H1 (cell line): ENCODE measurements around the gene CCNJ. TPM values are rescaled to one million over a fixed set of nuclear protein-coding genes. Genes with fewer than 3 reads are reported as not detected.

Experiments
- BACH1 ChIP-seq: IDR thresholded peaks from 2 replicates; pipeline ENCODE4 v1.6.1; 2012; ENCODE audit warnings: low read length, improper control_type of control experiment
- EGR1 ChIP-seq: IDR thresholded peaks from 2 replicates; pipeline ENCODE4 v1.6.1; 2011; ENCODE audit warnings: low read depth, low read length, borderline replicate concordance
- GABPA ChIP-seq: IDR thresholded peaks from 2 replicates; pipeline ENCODE4 v1.6.1; 2011; ENCODE audit warnings: mild to moderate bottlenecking, low read length, moderate library complexity, borderline replicate concordance; ENCODE audit not compliant: insufficient read depth
- HDAC2 ChIP-seq, 2 experiments: fragments of 300-600 bp in 1 of 2; sonication (generic) in 1 of 2; IDR thresholded peaks; 2 replicates each; pipeline ENCODE4 v1.6.1; 2011 to 2012; ENCODE audit warnings: low read depth in 2 of 2, low read length in 2 of 2, mild to moderate bottlenecking in 2 of 2, moderate library complexity in 2 of 2, borderline replicate concordance in 1 of 2, inconsistent platforms in 1 of 2
- JUN ChIP-seq: IDR thresholded peaks from 2 replicates; pipeline ENCODE4 v1.6.1; 2011; ENCODE audit warnings: low read depth, mild to moderate bottlenecking, improper control_type of control experiment, low read length
- POLR2A ChIP-seq, 2 experiments: IDR thresholded peaks; 1 replicate in 1 of 2; 2 replicates in 1 of 2; pipeline ENCODE4 v1.6.1; 2011; ENCODE audit warnings: low read depth in 2 of 2, low read length in 2 of 2, mild to moderate bottlenecking in 2 of 2; ENCODE audit errors: control extremely low read depth in 1 of 2
- RNF2 ChIP-seq: fragments of 200-900, 300-1000 bp; sonication (generic); IDR thresholded peaks from 2 replicates; pipeline ENCODE4 v1.7.1; 2016; ENCODE audit warnings: borderline replicate concordance, low read depth, mild to moderate bottlenecking, antibody characterized with exemption, low read length; ENCODE audit not compliant: poor library complexity, severe bottlenecking; ENCODE audit errors: missing control alignments
- SAP30 ChIP-seq: fragments of 300-600 bp; sonication (generic); IDR thresholded peaks from 2 replicates; pipeline ENCODE4 v1.7.1; 2012; ENCODE audit warnings: low read length, moderate library complexity, mild to moderate bottlenecking, inconsistent platforms; ENCODE audit not compliant: insufficient read depth, insufficient replicate concordance
- SRF ChIP-seq: IDR thresholded peaks from 2 replicates; pipeline ENCODE4 v1.6.1; 2011; ENCODE audit warnings: mild to moderate bottlenecking, low read depth, low read length, moderate library complexity
- polyA plus RNA-seq, 7 experiments: library from polyadenylated mRNA; depleted of rRNA in 3 of 7; stranded (reverse) in 5 of 7; unstranded in 2 of 7; fragments of >200 nt in 5 of 7; fragments of 200-250 nt in 2 of 7; gene quantifications; 1 replicate in 5 of 7; 2 replicates in 1 of 7; 4 replicates in 1 of 7; pipeline versions ENCODE4 v1.2.1 to v1.2.3, GENCODE V29; 2011 to 2013; ENCODE audit warnings: missing spikeins in 2 of 7, mixed read lengths in 2 of 7
- total RNA-seq: library from RNA; stranded (reverse); fragmentation: NEBNext Ultra II Directional; extraction: Animal tissue kit (Norgen Biotek cat#: 25700); gene quantifications from 2 replicates; pipeline ENCODE4 v1.2.1, GENCODE V29; 2021
- TF ChIP-seq, protein P1 (sequence below): fragments of 300-600 bp; sonication (generic); IDR thresholded peaks from 2 replicates; pipeline ENCODE4 v1.7.1; 2012; ENCODE audit warnings: low read length, moderate library complexity, mild to moderate bottlenecking, inconsistent platforms; ENCODE audit not compliant: insufficient replicate concordance
- TF ChIP-seq, protein P2 (sequence below): IDR thresholded peaks from 2 replicates; pipeline ENCODE4 v1.6.1; 2012; ENCODE audit warnings: inconsistent platforms

Gene CCNJ
- total and polyA plus RNA-seq, 2 of the 8 experiments (the other 6 are each of a cell fraction or from before 2014, with no cell fraction given), result 31.4 to 34.7 TPM

DNA sequence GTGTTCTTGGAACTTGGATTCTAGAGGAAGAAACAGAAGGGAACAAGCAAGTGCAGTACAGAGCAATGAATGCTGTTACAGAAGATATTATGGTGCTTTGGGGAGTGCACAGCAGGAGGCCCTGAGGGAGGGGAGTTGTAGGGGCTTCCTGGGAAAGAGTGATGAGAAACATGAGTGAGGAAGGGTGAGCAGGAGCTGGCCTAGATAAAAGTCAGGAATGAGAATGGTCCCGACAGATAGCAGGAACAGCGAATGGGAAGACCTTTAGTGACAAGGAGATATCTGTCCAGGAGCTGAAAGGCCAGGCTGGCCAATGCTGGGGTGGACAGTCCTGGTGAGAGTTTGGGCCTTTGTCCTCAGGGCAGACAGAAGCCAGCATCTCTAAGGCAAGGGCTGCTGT, 20.6 kb upstream of the CCNJ start (continued):
- TF ChIP-seq, protein P1, sequence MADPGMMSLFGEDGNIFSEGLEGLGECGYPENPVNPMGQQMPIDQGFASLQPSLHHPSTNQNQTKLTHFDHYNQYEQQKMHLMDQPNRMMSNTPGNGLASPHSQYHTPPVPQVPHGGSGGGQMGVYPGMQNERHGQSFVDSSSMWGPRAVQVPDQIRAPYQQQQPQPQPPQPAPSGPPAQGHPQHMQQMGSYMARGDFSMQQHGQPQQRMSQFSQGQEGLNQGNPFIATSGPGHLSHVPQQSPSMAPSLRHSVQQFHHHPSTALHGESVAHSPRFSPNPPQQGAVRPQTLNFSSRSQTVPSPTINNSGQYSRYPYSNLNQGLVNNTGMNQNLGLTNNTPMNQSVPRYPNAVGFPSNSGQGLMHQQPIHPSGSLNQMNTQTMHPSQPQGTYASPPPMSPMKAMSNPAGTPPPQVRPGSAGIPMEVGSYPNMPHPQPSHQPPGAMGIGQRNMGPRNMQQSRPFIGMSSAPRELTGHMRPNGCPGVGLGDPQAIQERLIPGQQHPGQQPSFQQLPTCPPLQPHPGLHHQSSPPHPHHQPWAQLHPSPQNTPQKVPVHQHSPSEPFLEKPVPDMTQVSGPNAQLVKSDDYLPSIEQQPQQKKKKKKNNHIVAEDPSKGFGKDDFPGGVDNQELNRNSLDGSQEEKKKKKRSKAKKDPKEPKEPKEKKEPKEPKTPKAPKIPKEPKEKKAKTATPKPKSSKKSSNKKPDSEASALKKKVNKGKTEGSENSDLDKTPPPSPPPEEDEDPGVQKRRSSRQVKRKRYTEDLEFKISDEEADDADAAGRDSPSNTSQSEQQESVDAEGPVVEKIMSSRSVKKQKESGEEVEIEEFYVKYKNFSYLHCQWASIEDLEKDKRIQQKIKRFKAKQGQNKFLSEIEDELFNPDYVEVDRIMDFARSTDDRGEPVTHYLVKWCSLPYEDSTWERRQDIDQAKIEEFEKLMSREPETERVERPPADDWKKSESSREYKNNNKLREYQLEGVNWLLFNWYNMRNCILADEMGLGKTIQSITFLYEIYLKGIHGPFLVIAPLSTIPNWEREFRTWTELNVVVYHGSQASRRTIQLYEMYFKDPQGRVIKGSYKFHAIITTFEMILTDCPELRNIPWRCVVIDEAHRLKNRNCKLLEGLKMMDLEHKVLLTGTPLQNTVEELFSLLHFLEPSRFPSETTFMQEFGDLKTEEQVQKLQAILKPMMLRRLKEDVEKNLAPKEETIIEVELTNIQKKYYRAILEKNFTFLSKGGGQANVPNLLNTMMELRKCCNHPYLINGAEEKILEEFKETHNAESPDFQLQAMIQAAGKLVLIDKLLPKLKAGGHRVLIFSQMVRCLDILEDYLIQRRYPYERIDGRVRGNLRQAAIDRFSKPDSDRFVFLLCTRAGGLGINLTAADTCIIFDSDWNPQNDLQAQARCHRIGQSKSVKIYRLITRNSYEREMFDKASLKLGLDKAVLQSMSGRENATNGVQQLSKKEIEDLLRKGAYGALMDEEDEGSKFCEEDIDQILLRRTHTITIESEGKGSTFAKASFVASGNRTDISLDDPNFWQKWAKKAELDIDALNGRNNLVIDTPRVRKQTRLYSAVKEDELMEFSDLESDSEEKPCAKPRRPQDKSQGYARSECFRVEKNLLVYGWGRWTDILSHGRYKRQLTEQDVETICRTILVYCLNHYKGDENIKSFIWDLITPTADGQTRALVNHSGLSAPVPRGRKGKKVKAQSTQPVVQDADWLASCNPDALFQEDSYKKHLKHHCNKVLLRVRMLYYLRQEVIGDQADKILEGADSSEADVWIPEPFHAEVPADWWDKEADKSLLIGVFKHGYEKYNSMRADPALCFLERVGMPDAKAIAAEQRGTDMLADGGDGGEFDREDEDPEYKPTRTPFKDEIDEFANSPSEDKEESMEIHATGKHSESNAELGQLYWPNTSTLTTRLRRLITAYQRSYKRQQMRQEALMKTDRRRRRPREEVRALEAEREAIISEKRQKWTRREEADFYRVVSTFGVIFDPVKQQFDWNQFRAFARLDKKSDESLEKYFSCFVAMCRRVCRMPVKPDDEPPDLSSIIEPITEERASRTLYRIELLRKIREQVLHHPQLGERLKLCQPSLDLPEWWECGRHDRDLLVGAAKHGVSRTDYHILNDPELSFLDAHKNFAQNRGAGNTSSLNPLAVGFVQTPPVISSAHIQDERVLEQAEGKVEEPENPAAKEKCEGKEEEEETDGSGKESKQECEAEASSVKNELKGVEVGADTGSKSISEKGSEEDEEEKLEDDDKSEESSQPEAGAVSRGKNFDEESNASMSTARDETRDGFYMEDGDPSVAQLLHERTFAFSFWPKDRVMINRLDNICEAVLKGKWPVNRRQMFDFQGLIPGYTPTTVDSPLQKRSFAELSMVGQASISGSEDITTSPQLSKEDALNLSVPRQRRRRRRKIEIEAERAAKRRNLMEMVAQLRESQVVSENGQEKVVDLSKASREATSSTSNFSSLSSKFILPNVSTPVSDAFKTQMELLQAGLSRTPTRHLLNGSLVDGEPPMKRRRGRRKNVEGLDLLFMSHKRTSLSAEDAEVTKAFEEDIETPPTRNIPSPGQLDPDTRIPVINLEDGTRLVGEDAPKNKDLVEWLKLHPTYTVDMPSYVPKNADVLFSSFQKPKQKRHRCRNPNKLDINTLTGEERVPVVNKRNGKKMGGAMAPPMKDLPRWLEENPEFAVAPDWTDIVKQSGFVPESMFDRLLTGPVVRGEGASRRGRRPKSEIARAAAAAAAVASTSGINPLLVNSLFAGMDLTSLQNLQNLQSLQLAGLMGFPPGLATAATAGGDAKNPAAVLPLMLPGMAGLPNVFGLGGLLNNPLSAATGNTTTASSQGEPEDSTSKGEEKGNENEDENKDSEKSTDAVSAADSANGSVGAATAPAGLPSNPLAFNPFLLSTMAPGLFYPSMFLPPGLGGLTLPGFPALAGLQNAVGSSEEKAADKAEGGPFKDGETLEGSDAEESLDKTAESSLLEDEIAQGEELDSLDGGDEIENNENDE, result no peak
- TF ChIP-seq SRF (no peak), POLR2A (IDR thresholded peaks at IDR 0.05; ENCODE audit: control extremely low read depth in 1 of 2, low read depth in 2 of 2, low read length in 2 of 2) (no peak), EGR1 (no peak), HDAC2 (IDR thresholded peaks at IDR 0.05; ENCODE audit: borderline replicate concordance in 1 of 2, low read depth in 2 of 2, low read length in 2 of 2) (no peak), JUN (no peak), GABPA (no peak), SAP30 (no peak), RNF2 (no peak), BACH1 (no peak)
- TF ChIP-seq, protein P2, sequence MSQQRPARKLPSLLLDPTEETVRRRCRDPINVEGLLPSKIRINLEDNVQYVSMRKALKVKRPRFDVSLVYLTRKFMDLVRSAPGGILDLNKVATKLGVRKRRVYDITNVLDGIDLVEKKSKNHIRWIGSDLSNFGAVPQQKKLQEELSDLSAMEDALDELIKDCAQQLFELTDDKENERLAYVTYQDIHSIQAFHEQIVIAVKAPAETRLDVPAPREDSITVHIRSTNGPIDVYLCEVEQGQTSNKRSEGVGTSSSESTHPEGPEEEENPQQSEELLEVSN, result no peak
